COR-L47 (cell line): ENCODE measurements around the gene HNF4A.
"Not testable (repeated sequence)": the region's sequence is repeated elsewhere in the genome, so short reads cannot be mapped to it uniquely, and the experiment has no call there.

ENCODE experiments used
- DNase-seq: peaks from one replicate; lab custom pipeline; 2025; lab: John Stamatoyannopoulos, UW

HNF4A gene

DNA sequence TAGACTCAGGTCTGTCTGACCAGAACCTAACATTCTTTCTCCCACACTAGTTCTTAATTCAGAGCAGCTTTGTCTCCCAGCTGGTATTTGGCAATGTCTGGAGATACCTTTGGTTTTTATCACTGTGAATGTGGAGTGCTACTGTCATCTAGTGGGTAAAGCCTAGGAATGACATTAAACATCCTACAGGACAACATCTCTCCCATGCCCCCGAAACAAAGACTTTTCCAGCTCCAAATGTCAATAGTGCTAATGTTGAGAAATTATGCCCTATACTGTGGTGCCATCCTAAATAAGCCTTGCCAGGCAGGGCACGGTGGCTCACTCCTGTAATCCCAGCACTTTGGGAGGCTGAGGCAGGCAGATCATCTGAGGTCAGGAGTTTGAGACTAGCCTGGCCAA is 116.0 kb downstream of the HNF4A start:
- no peak for DNase-seq

DNA sequence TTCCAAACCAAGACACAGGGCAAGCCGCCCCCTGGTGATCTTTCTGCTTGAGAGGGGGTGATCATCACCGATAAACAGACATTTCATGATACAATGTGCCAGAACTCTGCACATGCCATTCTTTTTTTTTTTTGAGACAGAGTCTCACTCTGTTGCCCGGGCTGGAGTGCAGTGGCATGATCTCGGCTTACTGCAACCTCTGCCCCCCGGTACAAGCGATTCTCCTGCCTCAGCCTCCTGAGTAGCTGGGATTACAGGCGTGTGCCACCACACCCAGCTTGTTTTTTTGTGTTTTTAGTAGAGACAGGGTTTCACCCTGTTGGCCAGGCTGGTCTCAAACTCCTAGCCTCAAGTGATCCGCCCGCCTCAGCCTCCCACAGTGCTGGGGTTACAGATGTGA is 116.8 kb downstream of the HNF4A start:
- not testable (repeated sequence) for DNase-seq

GRCh38 chr20:44475372-44475693 is 119.8 kb downstream of the HNF4A start:
- no peak for DNase-seq

- DNase-seq, result peak; percentile 91
Measured at GRCh38 chr20:44475694-44476560, 120.4 kb downstream of the HNF4A start, which contains the start of gene TTPAL. Gene TTPAL, plus strand, starts transcription at chr20:44475874. Its CDS starts 4,126 bp downstream, at chr20:44480000.

DNA sequence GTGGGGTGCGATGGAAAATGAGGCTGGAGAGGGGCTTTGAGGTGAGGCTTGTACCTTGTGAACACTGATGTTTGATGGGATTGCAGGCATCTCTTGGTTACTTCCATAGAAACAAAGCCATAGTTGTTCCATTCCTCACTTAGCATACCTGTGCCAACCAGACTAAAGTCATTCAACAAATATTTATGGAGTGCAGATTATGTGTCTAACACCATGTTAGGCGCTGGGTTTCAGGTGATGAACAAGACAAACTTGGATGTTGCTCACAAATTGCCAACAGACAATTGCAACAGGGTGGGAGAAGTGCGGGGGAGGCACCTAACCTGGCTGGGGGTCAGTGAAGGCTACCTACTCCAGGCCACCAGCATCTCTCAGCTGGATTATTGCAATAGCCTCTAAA is 121.7 kb downstream of the HNF4A start:
- no peak for DNase-seq

DNA sequence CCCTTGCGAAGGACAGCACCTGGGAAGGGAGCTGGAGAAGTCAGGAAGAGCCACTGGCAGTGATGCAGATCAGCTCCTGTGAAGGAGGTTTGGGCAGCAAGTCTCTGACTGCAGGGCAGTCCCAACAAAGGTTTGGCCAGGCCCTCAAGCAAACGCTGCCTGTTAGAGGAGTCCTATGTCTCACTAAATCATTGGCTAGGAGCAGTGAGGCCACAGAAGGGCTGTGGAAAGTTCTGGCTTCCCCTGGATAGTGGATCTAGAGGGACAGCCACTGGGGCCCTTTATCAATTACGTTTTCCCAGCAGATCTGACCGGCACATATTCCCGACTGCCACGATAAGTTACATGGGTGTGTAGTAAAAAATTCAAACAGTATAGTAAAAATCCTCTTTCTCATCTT is 122.7 kb downstream of the HNF4A start:
- no peak for DNase-seq

- DNase-seq, result no peak
Measured at GRCh38 chr20:44479643-44480042, 124.1 kb downstream of the HNF4A start.

- DNase-seq, result no peak
Measured at GRCh38 chr20:44480097-44480496, 124.6 kb downstream of the HNF4A start.

DNA sequence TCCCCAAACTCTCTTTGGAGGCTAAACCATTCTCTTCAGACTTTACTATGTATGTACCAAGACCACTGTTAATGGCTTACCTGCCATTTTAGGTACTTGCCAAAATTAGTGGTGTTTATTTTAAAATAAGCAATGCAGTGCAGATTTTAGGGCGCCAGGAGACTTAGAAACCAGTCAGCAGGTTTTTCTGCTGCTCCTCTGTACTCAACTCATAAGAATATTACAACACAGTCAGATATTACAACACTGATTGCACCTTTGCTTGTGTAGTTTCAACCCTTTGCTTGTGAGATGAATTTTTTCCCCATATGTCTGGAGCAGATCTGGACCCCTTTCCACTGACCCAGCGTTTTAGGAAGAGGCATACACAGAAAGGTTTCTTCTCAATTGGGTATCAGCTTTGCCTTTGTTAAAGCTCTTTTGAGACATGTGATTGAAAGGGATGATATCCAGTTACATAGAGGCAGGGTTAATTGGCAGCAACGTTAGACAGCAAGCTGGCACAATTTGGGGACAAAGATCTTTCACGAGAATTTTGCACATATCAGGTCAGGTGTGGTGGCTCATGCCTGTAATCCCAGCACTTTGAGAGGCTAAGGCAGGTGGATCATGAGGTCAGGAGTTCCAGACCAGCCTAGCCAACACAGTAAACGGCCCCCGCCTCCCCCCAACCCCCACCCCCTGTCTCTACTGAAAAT is 126.4 kb downstream of the HNF4A start:
- no peak for DNase-seq

- DNase-seq, result no peak
Measured at GRCh38 chr20:44483112-44483511, 127.6 kb downstream of the HNF4A start.
